SH-SY5Y (cell line): ENCODE measurements around the gene URB2.
A peak's percentile ranks its signal among the peaks of the same experiment; 100 is the strongest.

Experiments
- GATA2 ChIP-seq: IDR thresholded peaks from 2 replicates; pipeline ENCODE4 v1.6.1; 2011; ENCODE audit warnings: mild to moderate bottlenecking, low read depth, low read length
- GATA3 ChIP-seq: IDR thresholded peaks from 2 replicates; pipeline ENCODE4 v1.6.1; 2011; ENCODE audit warnings: low read depth, mild to moderate bottlenecking, low read length, moderate library complexity

The URB2 gene

DNA sequence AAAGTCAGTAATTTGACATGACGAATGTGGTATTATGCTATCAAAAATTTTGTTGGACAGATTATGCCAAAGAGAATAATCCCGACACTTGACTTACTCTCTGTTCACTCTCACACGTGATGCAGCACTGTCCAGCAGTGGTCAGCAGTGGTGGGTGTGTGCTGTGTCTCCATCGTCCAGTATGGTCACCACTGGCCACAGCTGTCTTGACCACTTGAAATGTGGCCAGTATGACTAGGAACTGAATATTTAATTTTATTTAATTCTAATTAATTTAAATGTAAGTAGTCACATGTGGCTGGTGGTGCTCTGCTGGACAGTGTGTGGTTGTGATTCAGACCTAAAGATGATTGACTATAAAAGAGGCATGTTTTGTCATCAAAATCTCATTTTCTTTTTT, 24.0 kb downstream of the URB2 start:
- TF ChIP-seq GATA3 (no peak), GATA2 (no peak)

DNA sequence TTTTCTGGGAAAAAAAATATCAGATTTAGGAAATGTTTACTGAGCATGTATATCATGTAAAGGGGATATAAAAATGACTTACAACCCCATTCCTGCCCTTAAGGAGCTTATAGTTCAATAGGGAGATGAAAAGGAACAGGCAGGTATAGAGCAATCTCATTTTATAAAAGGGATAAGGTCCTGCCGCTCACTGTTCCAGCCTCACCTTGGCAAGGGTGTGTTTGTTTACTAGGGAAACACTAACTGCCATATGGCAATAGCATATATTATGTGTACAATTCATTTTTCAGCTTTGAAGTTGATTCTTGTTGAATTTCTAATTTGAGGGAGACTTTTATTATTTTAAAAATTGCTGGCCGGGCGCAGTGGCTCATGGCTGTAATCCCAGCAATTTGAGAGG, 25.5 kb downstream of the URB2 start:
- no peak for TF ChIP-seq GATA3
- TF ChIP-seq GATA2, result no peak

DNA sequence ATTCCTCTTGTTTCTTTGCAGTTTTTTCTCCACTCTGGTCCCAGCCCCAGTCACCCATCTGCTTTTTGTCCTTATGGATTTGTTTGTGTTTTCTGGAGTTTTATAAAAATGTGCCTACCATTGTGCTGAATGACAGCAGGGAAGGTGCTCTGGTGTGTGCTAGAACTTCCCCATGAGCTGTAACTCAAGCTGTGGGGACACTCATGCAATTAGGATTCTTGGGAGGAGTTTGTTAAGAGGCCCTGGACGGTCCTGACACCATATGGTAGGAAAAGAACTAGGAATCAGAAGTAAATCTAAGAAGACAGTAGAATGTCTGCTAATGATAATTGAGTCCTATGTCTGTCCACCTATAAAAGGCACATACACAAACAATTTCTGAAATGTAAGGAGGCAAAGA, 27.4 kb downstream of the URB2 start:
- no peak for TF ChIP-seq GATA3
- TF ChIP-seq GATA2, result no peak

DNA sequence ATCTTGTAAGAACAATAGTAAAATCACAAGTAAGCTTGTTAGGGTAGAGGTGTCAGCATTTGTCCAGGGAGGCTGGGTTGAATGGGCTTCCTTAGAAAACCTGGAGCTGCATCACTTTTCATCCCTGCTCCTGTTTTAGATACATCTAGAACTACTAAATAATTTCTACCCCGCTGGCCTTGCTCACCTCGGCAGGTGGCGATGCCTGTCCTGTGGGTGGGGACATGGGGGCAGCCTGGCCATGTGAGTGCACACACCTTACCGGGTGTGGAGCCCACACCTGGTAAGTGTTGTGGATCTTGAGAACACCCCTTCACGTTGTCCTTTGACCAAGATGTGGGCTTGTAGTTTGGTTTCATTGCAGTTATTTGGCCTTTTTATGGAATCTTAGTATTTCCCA, 29.7 kb downstream of the URB2 start:
- TF ChIP-seq GATA2 (no peak), GATA3 (no peak)

DNA sequence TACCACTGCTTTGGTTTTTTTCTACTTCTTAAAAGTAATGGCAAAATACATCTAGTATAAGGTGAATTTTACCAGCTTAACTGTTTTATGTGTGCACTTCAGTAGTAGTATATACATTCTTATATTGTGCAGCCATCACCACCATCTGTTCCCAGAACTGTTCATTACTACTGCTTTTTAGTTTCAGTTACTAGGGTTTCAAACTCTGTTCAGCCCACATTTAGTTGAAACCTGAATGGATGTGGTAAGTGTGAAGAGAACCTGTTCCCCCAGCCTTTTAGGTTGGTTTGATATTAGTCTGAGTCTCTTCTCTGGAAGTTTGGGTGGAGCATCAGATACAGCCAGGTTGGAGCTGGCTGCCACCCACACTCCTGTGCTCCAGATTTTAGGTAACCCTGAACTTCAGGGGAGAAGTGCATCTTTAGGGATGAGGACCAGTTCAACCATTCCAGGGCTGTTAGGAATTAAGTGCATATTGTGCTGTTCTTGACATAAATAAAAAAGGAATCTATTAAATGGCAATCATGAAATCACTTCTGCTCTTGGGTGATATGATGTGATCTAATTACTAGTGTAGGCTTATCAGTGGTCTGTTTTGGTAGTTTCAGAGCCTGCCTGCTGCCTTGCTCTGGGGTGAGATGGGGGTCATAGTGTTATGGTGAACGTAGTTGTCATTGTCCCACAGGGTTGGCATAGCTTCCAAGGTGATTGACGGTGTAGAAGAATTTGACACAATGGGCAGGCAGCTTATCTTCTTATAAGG, 32.1 kb downstream of the URB2 start:
- no peak for TF ChIP-seq GATA3
- TF ChIP-seq GATA2, result peak; percentile 55; the same call in 1 of the 2 replicates

DNA sequence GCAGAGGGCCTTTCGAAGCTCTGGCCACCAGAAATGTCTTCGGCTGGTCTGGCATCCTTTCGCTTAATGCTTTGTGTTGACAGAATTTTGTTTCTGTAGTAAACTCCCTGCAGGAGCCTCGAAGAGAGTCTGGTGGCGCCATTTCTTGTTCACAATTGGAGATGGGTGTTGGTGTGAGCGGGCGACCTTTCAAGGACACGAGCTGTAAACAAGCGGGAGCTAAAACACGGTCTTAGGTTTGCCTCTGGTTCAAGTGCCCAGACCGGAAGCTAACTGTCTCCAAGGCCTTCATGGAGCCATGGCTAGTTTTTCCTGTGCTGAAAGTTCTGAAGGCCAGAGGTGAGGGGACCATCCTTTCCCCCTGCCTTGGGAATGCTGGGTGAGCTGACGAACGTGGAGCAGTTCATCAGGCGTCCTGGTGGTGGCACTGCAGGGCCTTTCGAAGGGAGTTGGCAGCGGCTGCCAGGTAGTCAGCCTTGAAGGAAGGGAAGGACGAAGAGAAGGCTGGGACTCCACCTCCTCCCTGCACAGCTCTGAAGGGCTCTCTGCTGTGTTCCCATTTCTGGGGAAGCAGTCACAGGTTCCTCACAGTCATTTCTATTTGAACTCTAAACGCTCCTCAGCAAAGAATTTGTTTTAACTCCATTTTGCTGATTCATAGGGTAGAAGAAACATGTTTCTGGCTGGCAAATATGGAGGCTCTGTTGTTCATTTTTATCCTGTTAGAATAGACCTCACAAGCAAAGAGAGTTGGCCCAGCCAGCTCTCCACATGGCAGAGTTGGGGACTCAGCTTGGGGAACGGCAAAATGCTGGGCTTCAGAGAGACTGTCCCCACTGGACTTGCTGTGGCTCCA, 35.2 kb downstream of the URB2 start:
- no peak for TF ChIP-seq GATA2
- no peak for TF ChIP-seq GATA3

DNA sequence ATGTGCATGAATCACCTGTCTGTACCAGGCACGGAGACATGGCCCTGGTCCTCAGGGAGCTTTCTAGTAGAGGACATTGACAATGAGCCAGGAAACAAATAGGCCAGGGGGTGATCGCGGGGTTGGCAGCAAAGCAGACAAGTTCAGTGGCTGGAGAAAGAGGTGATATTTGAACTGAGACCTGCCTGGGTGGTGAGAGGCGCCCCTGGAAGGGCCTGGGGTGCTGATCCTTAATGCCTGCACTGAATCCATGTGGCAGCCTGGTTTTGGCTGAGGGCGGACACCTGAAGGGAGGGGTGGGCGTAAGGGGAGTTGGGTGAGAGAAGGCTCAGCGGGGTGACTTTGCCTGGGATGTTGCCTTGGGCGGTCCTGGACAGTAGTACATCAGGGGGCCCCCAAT, 35.9 kb downstream of the URB2 start:
- no peak for TF ChIP-seq GATA3
- TF ChIP-seq GATA2, result no peak

DNA sequence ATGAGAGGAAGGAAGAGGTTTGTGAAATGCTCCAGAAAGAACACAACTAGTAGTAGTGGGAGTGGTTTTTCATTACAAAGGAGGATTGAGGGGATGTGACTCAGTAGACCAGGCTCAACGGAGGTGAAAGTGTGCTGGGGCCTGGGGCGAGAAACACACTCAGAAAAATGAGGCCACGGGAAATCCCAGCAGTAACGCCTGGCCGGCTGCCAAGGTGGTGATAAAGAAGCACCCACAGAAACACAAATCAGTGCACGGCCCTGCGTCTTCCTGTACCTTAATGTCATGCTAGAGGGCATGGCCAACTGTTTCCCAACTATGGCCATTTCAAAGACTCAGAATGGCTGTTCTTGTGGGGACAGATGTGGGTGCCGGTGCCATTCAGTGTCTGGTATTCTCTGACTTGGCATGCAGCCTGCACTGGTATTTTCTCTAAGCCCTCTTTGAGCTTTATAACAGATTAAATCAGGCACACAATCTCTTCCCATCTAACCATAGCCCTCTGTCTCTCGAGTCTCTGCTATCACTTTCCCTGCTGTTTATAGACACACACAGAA, 38.2 kb downstream of the URB2 start:
- TF ChIP-seq GATA2 (peak; percentile 92), GATA3 (peak; percentile 86)

DNA sequence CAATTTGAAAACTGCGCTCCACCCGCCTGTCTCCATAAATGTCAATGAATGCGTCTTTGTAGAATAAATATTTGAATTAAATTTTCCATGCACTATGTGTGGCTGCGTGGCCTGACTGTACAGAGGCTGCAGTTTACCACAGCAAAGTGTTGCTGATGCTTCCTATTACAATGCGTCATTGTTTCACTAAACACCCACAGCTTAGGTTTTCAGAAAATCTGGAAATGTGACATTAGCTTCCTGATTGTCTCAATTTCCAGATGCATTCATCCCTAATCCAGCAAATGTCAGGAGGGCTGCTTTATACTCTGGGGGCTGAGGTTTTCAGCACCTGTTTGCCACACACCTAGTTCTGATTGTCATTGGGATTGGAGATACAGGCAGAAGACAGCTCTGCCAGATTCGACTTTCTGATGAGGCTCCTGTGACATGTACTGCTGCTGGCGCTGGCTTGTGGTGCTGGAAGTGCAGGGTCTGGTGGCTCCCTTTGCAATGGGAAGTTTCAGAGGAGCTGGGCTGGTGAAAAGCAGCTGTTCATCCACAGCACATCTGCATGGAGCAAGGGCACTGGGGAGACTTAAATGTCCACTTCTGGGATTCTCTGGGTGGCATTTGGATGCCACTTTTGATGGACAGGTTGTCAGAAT, 40.0 kb downstream of the URB2 start:
- TF ChIP-seq GATA3 (no peak), GATA2 (no peak)

DNA sequence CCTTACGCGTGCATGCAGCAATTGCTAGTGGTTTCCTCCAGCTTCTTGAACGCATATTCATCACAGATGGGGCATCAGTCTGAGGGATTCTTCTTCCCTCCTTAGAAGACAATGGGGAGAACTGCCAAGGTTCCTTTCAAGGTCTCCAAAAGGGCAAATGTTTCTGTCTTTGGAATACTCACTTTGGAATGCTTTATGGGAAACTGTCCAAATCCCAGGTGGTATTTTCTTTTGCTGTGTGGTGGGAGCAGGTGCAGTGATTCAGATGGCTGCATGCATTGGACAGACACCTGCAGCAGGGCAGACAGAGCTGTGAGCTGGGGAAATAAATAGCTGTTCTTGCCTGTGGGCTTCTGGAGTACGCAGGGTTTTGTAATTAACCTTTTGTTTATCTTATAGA, 40.5 kb downstream of the URB2 start:
- TF ChIP-seq GATA2, result no peak
- TF ChIP-seq GATA3, result no peak

DNA sequence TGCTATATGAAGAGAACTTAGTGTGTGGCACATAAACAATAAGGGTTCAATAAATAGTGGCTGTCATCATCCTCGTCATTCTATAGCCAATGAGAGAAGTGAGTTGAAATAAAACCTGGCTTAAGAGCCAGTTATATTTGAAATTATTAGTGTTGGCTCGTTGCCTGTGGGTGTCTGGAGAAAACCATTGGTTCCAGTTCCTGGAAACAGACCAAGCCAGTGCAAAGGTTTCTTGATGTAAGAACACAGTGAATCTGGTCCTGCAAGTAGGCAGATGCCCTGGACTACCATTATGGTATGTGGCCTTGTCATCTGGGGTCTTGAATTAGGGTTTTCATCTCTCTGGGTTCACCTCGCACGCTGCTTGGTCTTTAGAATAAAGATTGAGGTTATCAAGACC, 43.3 kb downstream of the URB2 start:
- TF ChIP-seq GATA2, result no peak
- no peak for TF ChIP-seq GATA3

DNA sequence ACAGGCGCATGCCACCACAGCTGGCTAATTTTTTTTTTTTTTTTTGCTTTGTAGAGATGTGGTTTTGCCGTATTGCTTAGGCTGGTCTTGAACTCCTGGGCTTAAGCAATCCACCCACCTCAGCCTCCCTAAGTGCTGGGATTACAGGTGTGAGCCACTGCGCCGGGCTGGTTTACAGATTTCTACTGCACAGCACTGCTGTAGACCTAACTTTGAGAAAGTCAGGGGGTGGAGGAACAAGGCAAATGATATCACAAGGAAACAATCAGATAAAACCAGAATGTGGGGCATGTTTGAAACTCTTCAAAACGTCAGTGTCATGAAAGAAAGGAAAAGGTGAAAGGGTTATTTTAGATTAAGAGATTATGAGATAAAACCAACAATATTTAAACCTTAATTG, 45.3 kb downstream of the URB2 start:
- TF ChIP-seq GATA2, result no peak
- no peak for TF ChIP-seq GATA3

DNA sequence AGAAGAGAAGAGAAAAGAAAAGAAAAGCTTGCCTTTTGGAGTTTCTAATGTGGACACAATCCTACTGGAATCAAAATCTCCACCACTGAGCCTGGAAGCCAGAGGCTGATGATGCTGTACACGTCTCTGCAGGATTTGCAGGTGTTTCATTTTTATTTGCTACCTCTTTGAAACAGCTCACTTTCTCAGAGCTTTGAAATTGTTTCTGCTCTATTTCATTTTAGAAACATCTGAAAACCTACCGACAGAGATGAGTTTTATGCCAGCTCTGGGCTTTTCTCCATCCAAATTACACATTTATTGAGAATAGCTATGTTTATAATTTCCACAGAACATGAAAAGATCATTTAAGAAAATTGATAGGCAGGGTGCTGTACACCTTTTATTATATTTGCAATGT, 46.2 kb downstream of the URB2 start:
- no peak for TF ChIP-seq GATA3
- no peak for TF ChIP-seq GATA2

DNA sequence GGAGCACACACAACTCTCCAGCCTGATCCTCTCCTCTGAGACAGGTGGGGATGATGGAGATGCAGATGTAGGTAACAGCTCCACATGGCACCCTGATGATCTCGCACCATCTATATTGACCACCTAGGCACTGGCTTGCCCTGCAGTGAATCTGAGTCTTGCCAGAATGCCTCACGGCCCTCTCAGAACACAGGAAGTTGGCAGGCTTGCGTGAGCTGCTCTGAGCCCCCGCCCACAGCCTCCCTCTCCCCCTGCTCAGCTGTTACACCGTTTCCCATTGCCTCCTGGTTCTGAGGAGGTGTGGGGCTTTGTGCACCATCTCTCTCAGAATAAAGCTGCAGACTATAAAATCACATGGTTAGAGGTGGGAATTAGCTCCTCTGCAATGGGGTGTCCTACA, 48.0 kb downstream of the URB2 start:
- no peak for TF ChIP-seq GATA2
- TF ChIP-seq GATA3, result no peak

DNA sequence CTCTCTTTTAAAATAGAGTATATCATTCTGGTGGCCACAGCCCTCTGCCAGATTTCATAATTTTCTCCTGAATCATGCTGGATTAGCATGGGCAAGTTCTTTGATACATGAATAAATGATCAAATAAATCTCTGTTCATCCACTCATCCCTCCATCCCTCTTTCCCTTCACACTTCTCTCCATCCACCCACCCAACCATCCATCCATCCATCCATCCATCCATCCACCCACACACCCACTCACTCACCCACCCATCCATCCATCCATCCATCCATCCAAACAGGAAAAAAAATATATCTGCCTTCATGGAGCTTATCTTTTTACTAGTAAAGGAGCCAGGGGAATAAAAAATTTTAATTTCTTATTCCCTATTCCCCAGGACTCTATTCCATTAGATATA, 49.3 kb downstream of the URB2 start:
- TF ChIP-seq GATA3 (no peak), GATA2 (no peak)
